HepG2 (cell line): Measurements from ENCODE around the gene UBQLN4. TPM values are rescaled to one million over a fixed set of nuclear protein-coding genes. Genes with fewer than 3 reads are reported as not detected.
A peak's percentile ranks its signal among the peaks of the same experiment; 100 is the strongest.

Experiments used
- FOSL1 ChIP-seq: sonication (generic); formaldehyde crosslinking; IDR thresholded peaks from 2 replicates; pipeline ENCODE4 v1.9.0; 2021; ENCODE audit warnings: missing genetic modification reagents, borderline replicate concordance
- GABPA ChIP-seq, 2 experiments: IDR thresholded peaks; 2 replicates each; pipeline ENCODE4 v1.6.1; 2011 to 2016; ENCODE audit warnings: low read depth in 2 of 2, low read length in 1 of 2, missing biosample characterization in 1 of 2, missing genetic modification characterization in 1 of 2
- HOXA3 ChIP-seq: sonication (generic); formaldehyde crosslinking; IDR thresholded peaks from 2 replicates; pipeline ENCODE4 v1.5.0; 2020; ENCODE audit warnings: missing genetic modification reagents
- KLF15 ChIP-seq: sonication (generic); formaldehyde crosslinking; IDR thresholded peaks from 2 replicates; pipeline ENCODE4 v1.8.1; 2023; ENCODE audit warnings: borderline replicate concordance, mild to moderate bottlenecking, inconsistent platforms, missing genetic modification reagents, mixed read lengths
- NR3C1 ChIP-seq: sonication (generic); formaldehyde crosslinking; IDR thresholded peaks from 2 replicates; pipeline ENCODE4 v1.4.0; 2020; ENCODE audit warnings: missing genetic modification reagents
- PHF21A ChIP-seq: sonication (generic); formaldehyde crosslinking; IDR thresholded peaks from 2 replicates; pipeline ENCODE4 v1.5.0; 2020; ENCODE audit warnings: mild to moderate bottlenecking, missing genetic modification reagents
- PTBP1 ChIP-seq: fragments of 200-400 bp; formaldehyde crosslinking; IDR thresholded peaks from 2 replicates; pipeline ENCODE4 v1.6.1; 2018; ENCODE audit warnings: low read length, low read depth; ENCODE audit not compliant: poor library complexity, severe bottlenecking
- SATB2 ChIP-seq: sonication (generic); formaldehyde crosslinking; IDR thresholded peaks from 2 replicates; pipeline ENCODE4 v1.5.0; 2020; ENCODE audit warnings: missing genetic modification reagents
- SSRP1 ChIP-seq: IDR thresholded peaks from 2 replicates; pipeline ENCODE4 v1.6.1; 2016; ENCODE audit warnings: control low read depth
- ZNF326 ChIP-seq: sonication (generic); formaldehyde crosslinking; IDR thresholded peaks from 2 replicates; pipeline ENCODE4 v1.4.0; 2020; ENCODE audit warnings: missing genetic modification reagents, borderline replicate concordance
- ZNF430 ChIP-seq: sonication (generic); formaldehyde crosslinking; IDR thresholded peaks from 2 replicates; pipeline ENCODE4 v1.9.0; 2021; ENCODE audit warnings: mild to moderate bottlenecking, missing genetic modification reagents
- ZNF652 ChIP-seq: IDR thresholded peaks from 2 replicates; pipeline ENCODE4 v1.6.1; 2016; ENCODE audit warnings: low read depth, borderline replicate concordance
- ZNF709 ChIP-seq: sonication (generic); formaldehyde crosslinking; IDR thresholded peaks from 2 replicates; pipeline ENCODE4 v1.5.0; 2020; ENCODE audit warnings: mild to moderate bottlenecking, missing genetic modification reagents
- ZSCAN31 ChIP-seq: sonication (generic); formaldehyde crosslinking; IDR thresholded peaks from 2 replicates; pipeline ENCODE4 v1.5.0; 2020; ENCODE audit warnings: low read depth, mild to moderate bottlenecking, missing genetic modification reagents
- polyA plus RNA-seq, 8 experiments: library from polyadenylated mRNA; depleted of rRNA in 3 of 8; stranded (reverse) in 7 of 8; unstranded in 1 of 8; fragments of >200 nt; fragmentation: Illumina TruSeq in 4 of 8; extraction: Trizol in 4 of 8; gene quantifications; 2 replicates each; pipeline versions ENCODE4 v1.2.1 to v1.2.3, GENCODE V29; 2011 to 2016; ENCODE audit warnings: low read depth in 4 of 8, missing spikeins in 1 of 8, mixed read lengths in 1 of 8; ENCODE audit not compliant: insufficient read depth in 1 of 8
- total RNA-seq, 5 experiments: library from RNA; depleted of rRNA; stranded (reverse); fragments of >200 nt; fragmentation: Illumina TruSeq; extraction: Trizol; gene quantifications; 2 replicates each; pipeline ENCODE4 v1.2.3, GENCODE V29; 2016; ENCODE audit warnings: low read depth in 1 of 5
- TF ChIP-seq, protein P1 (sequence below): sonication (generic); formaldehyde crosslinking; IDR thresholded peaks from 2 replicates; pipeline ENCODE4 v1.8.1; 2023; ENCODE audit warnings: mild to moderate bottlenecking, missing genetic modification reagents
- TF ChIP-seq, protein P2 (sequence below): sonication (generic); formaldehyde crosslinking; conservative IDR thresholded peaks from 2 replicates; pipeline ENCODE4 v1.8.0; 2022; ENCODE audit warnings: low read depth, missing genetic modification reagents
- TF ChIP-seq, protein P3 (sequence below): IDR thresholded peaks from 2 replicates; pipeline ENCODE4 v1.6.1; 2016; ENCODE audit warnings: missing genetic modification reagents, missing compliant biosample characterization
- TF ChIP-seq, protein P4 (sequence below): sonication (generic); formaldehyde crosslinking; IDR thresholded peaks from 2 replicates; pipeline ENCODE4 v1.5.0; 2020; ENCODE audit warnings: missing genetic modification reagents
- TF ChIP-seq, protein P5 (sequence below): sonication (generic); formaldehyde crosslinking; IDR thresholded peaks from 2 replicates; pipeline ENCODE4 v1.4.0; 2020; ENCODE audit warnings: missing genetic modification reagents

Gene UBQLN4
- total and polyA plus RNA-seq, 2 of the 13 experiments (the other 11 are each of a cell fraction or from before 2014, with no cell fraction given), result 31.5 to 39.8 TPM

DNA sequence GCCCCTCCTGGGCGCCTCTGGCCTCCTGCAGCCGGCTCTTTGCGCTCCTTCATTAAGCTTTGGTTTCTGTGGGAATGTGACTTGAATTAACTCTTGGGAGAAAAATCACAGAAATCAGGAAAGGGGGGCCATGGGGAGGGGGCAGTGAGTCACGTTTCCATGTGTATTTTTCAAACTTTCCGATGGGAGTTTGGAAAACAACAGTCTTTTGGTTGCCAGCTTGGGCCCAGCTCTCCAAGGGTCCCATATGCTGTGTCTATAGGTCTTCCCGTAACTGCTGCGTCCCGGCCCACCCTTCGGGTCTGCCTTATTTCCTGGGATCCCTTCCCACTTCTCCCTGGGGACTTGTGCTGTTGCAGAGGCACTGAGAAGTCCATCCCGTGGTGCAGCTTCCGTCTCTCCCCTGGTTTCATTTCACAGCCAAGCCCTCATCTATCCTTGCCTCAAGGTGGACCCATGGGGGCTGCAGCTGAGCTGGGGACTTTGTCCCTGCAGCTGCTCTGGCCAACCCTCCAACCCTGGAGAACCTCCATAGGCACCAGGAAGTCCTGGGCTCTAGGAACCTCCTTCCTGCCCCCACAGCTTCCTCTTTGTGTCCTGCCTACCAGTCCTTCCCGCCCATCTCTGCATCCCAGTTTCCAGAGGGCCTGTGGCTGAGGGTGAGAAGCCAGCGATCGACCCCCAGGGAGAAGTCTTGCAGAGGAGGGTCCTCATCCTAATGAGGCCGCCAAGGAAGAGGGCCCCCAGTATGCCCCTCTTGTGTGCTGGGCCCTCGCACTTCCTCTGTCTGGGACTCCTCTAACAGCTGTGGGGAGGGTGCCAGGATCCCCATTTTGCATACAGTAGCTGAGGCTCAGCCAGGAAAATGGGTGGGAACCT is 49.3 kb upstream of the UBQLN4 start (continued):
- TF ChIP-seq, protein P1, sequence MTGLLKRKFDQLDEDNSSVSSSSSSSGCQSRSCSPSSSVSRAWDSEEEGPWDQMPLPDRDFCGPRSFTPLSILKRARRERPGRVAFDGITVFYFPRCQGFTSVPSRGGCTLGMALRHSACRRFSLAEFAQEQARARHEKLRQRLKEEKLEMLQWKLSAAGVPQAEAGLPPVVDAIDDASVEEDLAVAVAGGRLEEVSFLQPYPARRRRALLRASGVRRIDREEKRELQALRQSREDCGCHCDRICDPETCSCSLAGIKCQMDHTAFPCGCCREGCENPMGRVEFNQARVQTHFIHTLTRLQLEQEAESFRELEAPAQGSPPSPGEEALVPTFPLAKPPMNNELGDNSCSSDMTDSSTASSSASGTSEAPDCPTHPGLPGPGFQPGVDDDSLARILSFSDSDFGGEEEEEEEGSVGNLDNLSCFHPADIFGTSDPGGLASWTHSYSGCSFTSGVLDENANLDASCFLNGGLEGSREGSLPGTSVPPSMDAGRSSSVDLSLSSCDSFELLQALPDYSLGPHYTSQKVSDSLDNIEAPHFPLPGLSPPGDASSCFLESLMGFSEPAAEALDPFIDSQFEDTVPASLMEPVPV (CRISPR knock-in tag), result no peak
- TF ChIP-seq SSRP1 (CRISPR knock-in tag) (no peak), FOSL1 (CRISPR knock-in tag) (no peak), KLF15 (no peak), PHF21A (CRISPR knock-in tag) (no peak), NR3C1 (CRISPR knock-in tag) (no peak), SATB2 (CRISPR knock-in tag) (no peak), ZSCAN31 (no peak), GABPA (IDR thresholded peaks at IDR 0.05; ENCODE audit: low read depth, low read length) (peak; percentile 33; the same call in 1 of the 2 replicates), GABPA (CRISPR knock-in tag; IDR thresholded peaks at IDR 0.05; ENCODE audit: low read depth) (peak; percentile 74), ZNF430 (CRISPR knock-in tag) (no peak), HOXA3 (CRISPR knock-in tag) (0 out of 2 replicates have a peak, but pooled peaks have one; percentile 37), ZNF652 (CRISPR knock-in tag) (no peak), ZNF709 (CRISPR knock-in tag) (no peak), PTBP1 (no peak), ZNF326 (no peak)
- TF ChIP-seq, protein P2, sequence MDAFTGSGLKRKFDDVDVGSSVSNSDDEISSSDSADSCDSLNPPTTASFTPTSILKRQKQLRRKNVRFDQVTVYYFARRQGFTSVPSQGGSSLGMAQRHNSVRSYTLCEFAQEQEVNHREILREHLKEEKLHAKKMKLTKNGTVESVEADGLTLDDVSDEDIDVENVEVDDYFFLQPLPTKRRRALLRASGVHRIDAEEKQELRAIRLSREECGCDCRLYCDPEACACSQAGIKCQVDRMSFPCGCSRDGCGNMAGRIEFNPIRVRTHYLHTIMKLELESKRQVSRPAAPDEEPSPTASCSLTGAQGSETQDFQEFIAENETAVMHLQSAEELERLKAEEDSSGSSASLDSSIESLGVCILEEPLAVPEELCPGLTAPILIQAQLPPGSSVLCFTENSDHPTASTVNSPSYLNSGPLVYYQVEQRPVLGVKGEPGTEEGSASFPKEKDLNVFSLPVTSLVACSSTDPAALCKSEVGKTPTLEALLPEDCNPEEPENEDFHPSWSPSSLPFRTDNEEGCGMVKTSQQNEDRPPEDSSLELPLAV (CRISPR knock-in tag), result no peak
- TF ChIP-seq, protein P3, sequence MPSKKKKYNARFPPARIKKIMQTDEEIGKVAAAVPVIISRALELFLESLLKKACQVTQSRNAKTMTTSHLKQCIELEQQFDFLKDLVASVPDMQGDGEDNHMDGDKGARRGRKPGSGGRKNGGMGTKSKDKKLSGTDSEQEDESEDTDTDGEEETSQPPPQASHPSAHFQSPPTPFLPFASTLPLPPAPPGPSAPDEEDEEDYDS, result 0 out of 2 replicates have a peak, but pooled peaks have one; percentile 15
- TF ChIP-seq, protein P4, sequence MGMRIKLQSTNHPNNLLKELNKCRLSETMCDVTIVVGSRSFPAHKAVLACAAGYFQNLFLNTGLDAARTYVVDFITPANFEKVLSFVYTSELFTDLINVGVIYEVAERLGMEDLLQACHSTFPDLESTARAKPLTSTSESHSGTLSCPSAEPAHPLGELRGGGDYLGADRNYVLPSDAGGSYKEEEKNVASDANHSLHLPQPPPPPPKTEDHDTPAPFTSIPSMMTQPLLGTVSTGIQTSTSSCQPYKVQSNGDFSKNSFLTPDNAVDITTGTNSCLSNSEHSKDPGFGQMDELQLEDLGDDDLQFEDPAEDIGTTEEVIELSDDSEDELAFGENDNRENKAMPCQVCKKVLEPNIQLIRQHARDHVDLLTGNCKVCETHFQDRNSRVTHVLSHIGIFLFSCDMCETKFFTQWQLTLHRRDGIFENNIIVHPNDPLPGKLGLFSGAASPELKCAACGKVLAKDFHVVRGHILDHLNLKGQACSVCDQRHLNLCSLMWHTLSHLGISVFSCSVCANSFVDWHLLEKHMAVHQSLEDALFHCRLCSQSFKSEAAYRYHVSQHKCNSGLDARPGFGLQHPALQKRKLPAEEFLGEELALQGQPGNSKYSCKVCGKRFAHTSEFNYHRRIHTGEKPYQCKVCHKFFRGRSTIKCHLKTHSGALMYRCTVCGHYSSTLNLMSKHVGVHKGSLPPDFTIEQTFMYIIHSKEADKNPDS (CRISPR knock-in tag), result no peak
- TF ChIP-seq, protein P5, sequence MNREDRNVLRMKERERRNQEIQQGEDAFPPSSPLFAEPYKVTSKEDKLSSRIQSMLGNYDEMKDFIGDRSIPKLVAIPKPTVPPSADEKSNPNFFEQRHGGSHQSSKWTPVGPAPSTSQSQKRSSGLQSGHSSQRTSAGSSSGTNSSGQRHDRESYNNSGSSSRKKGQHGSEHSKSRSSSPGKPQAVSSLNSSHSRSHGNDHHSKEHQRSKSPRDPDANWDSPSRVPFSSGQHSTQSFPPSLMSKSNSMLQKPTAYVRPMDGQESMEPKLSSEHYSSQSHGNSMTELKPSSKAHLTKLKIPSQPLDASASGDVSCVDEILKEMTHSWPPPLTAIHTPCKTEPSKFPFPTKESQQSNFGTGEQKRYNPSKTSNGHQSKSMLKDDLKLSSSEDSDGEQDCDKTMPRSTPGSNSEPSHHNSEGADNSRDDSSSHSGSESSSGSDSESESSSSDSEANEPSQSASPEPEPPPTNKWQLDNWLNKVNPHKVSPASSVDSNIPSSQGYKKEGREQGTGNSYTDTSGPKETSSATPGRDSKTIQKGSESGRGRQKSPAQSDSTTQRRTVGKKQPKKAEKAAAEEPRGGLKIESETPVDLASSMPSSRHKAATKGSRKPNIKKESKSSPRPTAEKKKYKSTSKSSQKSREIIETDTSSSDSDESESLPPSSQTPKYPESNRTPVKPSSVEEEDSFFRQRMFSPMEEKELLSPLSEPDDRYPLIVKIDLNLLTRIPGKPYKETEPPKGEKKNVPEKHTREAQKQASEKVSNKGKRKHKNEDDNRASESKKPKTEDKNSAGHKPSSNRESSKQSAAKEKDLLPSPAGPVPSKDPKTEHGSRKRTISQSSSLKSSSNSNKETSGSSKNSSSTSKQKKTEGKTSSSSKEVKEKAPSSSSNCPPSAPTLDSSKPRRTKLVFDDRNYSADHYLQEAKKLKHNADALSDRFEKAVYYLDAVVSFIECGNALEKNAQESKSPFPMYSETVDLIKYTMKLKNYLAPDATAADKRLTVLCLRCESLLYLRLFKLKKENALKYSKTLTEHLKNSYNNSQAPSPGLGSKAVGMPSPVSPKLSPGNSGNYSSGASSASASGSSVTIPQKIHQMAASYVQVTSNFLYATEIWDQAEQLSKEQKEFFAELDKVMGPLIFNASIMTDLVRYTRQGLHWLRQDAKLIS (CRISPR knock-in tag), result no peak
